DOHH2 (cell line): Measurements from ENCODE around the gene SLC16A3.

Source experiments
- H3F3A ChIP-seq: fragments of 200-600 bp; sonication (generic), shearing (Covaris generic); 2 replicates; pipeline ENCODE4 v1.6.0; 2016; ENCODE audit warnings: antibody characterized with exemption, mild to moderate bottlenecking; ENCODE audit not compliant: control insufficient read depth, insufficient read depth
- H3K27ac ChIP-seq: fragments of 200-600 bp; sonication (generic); 2 replicates; pipeline ENCODE4 v1.5.1; 2014; ENCODE audit warnings: low read depth, mild to moderate bottlenecking, low read length, moderate library complexity
- H3K27me3 ChIP-seq: fragments of 200-600 bp; sonication (generic); 2 replicates; pipeline ENCODE4 v1.6.1; 2014; ENCODE audit warnings: mild to moderate bottlenecking, low read length, mixed read lengths; ENCODE audit not compliant: control insufficient read depth
- H3K36me3 ChIP-seq: fragments of 200-600 bp; sonication (generic); 2 replicates; pipeline ENCODE4 v1.6.1; 2014; ENCODE audit warnings: mild to moderate bottlenecking, low read length, moderate library complexity, mixed read lengths; ENCODE audit not compliant: control insufficient read depth
- H3K4me1 ChIP-seq: fragments of 200-600 bp; sonication (generic); 2 replicates; pipeline ENCODE4 v1.6.1; 2014; ENCODE audit warnings: mild to moderate bottlenecking, low read length, mixed read lengths; ENCODE audit not compliant: control insufficient read depth
- H3K4me2 ChIP-seq: fragments of 200-600 bp; sonication (generic); 2 replicates; pipeline ENCODE4 v1.6.0; 2014; ENCODE audit warnings: mild to moderate bottlenecking, low read length, moderate library complexity
- H3K4me3 ChIP-seq: fragments of 200-600 bp; sonication (generic); 2 replicates; pipeline ENCODE4 v1.5.1; 2014; ENCODE audit warnings: mild to moderate bottlenecking, low read length, mixed read lengths
- H3K79me2 ChIP-seq: fragments of 200-600 bp; sonication (generic); 2 replicates; pipeline ENCODE4 v1.6.1; 2014; ENCODE audit warnings: mild to moderate bottlenecking, low read length, mixed read lengths; ENCODE audit not compliant: control insufficient read depth
- H3K9me2 ChIP-seq: fragments of 200-600 bp; sonication (generic); replicated peaks from 2 replicates; pipeline ENCODE4 v1.6.1; 2014; ENCODE audit warnings: mild to moderate bottlenecking, low read length, mixed read lengths; ENCODE audit not compliant: control insufficient read depth
- H3K9me3 ChIP-seq: fragments of 200-600 bp; sonication (generic); 2 replicates; pipeline ENCODE4 v1.6.1; 2014; ENCODE audit warnings: antibody characterized with exemption, low read length, mixed read lengths; ENCODE audit not compliant: control insufficient read depth, insufficient read depth
- H4K20me1 ChIP-seq: fragments of 200-600 bp; sonication (generic); 2 replicates; pipeline ENCODE4 v1.6.0; 2014; ENCODE audit warnings: low read depth, mild to moderate bottlenecking, antibody characterized with exemption, low read length, moderate library complexity; ENCODE audit not compliant: control insufficient read depth, insufficient read depth
- EZH2phosphoT487 ChIP-seq: fragments of 200-600 bp; sonication (generic); IDR thresholded peaks from 2 replicates; pipeline ENCODE4 v1.6.1; 2017; ENCODE audit warnings: borderline replicate concordance, mild to moderate bottlenecking, antibody characterized with exemption, low read length, moderate library complexity, mixed read lengths
- TF ChIP-seq, protein P1 (sequence below): fragments of 200-600 bp; sonication (generic); IDR thresholded peaks from one replicate; pipeline ENCODE4 v1.5.1; 2014; ENCODE audit warnings: antibody characterized with exemption, mild to moderate bottlenecking, low read depth, low read length; ENCODE audit not compliant: poor library complexity, severe bottlenecking

SLC16A3 gene

DNA sequence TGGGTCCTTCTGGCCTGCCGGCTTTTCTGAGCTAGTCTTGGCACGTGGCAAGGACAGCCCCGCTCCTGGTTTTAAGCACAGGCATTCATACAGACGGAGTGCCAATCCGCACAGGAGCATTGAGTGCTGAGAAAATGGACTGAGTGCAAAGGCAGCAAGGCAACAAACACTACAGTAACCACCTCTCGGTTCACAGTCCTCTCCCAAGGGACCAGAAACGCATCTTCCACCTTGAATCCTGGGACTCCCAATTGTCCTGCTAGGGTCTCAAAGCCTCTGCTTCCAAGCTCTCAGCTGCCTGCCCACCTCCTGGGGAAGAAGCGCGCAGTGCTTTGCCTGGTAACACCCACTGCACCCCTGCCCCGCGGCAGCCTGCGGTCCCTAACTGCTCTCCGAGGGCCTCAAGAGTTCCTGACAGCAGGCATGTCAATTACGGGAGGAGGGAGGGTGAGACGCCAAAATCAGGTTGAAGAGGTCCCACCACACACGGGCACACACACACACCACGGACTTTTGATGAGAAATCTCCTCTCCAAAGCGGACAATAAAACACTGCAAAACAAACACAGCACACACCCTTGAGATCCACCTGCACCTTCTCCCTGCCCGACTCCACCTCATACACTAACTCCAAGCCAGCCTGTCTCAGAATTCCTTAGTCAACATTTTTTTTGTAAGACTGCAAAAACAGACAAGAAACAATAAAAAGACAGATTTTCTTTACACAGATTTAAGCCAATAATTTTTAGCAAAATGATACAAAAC is 15.0 kb downstream of the SLC16A3 start:
- Histone ChIP-seq H3K9me3 (no peaks in the 10 kb centered on the region), H3K4me2 (no peak overlapping the region), H3K36me3 (peaks cover 83% of the 10 kb centered on the region), H3K79me2 (no peaks in the 10 kb centered on the region; the same call in 1 of the 2 replicates), H3F3A (peaks cover 2% of the 10 kb centered on the region; the same call in 1 of the 2 replicates), H3K4me3 (no peak overlapping the region), H3K4me1 (peaks cover 2% of the 10 kb centered on the region), H4K20me1 (0 out of 2 replicates have a peak, but pooled peaks cover 4% of the 10 kb centered on the region), H3K27ac (no peak overlapping the region), H3K9me2 (no peaks in the 10 kb centered on the region), H3K27me3 (no peaks in the 10 kb centered on the region)
- no peak for TF ChIP-seq EZH2phosphoT487
- TF ChIP-seq, protein P1, sequence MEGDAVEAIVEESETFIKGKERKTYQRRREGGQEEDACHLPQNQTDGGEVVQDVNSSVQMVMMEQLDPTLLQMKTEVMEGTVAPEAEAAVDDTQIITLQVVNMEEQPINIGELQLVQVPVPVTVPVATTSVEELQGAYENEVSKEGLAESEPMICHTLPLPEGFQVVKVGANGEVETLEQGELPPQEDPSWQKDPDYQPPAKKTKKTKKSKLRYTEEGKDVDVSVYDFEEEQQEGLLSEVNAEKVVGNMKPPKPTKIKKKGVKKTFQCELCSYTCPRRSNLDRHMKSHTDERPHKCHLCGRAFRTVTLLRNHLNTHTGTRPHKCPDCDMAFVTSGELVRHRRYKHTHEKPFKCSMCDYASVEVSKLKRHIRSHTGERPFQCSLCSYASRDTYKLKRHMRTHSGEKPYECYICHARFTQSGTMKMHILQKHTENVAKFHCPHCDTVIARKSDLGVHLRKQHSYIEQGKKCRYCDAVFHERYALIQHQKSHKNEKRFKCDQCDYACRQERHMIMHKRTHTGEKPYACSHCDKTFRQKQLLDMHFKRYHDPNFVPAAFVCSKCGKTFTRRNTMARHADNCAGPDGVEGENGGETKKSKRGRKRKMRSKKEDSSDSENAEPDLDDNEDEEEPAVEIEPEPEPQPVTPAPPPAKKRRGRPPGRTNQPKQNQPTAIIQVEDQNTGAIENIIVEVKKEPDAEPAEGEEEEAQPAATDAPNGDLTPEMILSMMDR: no peak

DNA sequence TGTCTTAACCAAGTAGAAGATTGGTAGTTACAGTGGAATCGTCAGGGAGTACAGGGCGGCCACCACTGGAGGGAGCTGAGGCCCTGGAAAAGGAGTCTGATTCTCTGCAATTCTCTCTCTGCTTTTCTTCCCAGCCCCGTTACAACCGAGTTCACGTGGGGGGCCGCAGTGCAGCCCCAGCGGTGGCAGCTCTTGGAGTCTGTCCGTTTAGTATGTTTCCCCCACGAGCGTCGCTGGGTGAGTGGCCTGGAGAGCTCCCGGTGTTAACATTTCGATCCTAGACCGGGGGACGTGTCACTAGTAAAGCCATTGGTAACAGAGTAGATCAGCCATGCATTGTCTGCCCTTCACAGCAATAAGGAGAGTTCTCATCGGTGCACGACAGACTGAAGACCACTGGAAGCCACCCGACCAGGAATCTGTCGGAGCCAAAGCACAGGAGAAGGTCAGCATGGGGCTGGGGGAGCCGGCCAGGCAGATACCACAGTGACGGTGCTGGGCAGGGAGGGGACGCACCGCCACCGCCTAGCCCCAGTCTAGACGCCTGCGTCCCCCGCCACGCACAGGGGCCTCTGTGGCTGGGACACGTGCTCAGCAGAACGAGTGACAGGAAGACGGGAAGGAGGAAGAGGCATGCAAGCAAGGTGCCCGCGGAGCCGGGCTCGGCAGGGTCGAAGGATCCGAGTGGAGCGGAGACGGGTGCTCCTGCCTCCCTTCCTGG is 15.7 kb downstream of the SLC16A3 start:
- Histone ChIP-seq H3K9me2 (no peaks in the 10 kb centered on the region), H3K9me3 (no peaks in the 10 kb centered on the region), H3K4me3 (no peak overlapping the region), H4K20me1 (0 out of 2 replicates have a peak, but pooled peaks cover 4% of the 10 kb centered on the region), H3K4me2 (no peak overlapping the region), H3K4me1 (no peaks in the 10 kb centered on the region), H3F3A (peaks cover 2% of the 10 kb centered on the region; the same call in 1 of the 2 replicates), H3K36me3 (peaks cover 87% of the 10 kb centered on the region), H3K27me3 (no peaks in the 10 kb centered on the region), H3K27ac (no peak overlapping the region), H3K79me2 (no peaks in the 10 kb centered on the region; the same call in 1 of the 2 replicates)
- TF ChIP-seq, protein P1: peak; percentile 31
- TF ChIP-seq EZH2phosphoT487: no peak

DNA sequence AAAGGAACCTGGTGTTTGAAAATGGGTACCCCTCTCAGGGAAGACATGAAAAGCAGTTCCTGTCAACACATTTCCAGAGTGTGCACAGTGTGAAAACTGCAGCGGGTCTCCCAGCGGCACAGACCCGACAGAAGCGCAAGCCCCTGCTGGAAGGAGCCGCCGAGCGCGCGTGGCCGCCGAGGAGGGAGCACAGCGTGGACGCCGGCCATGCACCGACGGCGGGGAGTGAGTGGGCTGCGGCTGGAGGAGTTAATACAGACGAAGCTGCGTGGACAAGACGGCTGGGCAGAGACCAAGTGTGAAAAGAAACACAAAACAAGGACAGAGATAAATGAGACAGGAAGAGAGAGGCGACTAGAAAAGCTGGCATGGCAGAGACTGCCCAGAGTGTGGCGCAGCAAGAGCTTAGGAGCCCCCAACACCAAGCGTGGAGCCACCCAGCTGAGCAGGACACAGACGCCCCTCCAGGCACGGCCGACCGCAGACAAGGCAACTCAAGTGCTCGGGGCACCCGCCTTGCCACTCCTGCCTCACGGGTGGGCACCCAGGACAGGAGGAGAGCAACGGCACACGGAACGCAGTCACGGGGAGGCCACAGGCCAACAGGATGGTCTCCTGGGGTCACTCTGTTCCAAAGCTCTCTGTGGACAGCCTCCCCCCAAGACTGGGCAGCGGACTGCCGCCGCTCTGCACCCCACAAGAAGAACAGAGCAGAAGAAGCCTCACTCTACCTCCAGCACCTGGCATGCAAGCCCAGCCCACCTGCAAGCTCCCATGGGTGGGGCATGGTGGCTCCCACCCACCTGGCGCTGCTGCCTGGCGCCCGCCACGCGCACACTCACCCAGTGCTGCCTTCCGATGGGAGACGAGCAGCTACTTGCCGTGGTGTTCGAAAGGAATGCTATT is 16.5 kb downstream of the SLC16A3 start:
- Histone ChIP-seq H3F3A (peaks cover 2% of the 10 kb centered on the region; the same call in 1 of the 2 replicates), H3K27me3 (no peaks in the 10 kb centered on the region), H3K9me3 (no peaks in the 10 kb centered on the region), H3K4me3 (no peak overlapping the region), H3K9me2 (no peaks in the 10 kb centered on the region), H4K20me1 (0 out of 2 replicates have a peak, but pooled peaks cover 6% of the 10 kb centered on the region), H3K4me2 (no peak overlapping the region), H3K79me2 (peaks cover 4% of the 10 kb centered on the region; the same call in 1 of the 2 replicates), H3K27ac (no peak overlapping the region), H3K36me3 (peaks cover 88% of the 10 kb centered on the region), H3K4me1 (no peaks in the 10 kb centered on the region)
- no peak for TF ChIP-seq EZH2phosphoT487
- TF ChIP-seq, protein P1: no peak
